GM19463 (cell line): ENCODE results near the gene RARRES2.

Source experiments
- ATAC-seq: cut with Tn5 transposase; IDR thresholded peaks from one replicate; pipeline ENCODE4 v1.9.1; 2021; ENCODE audit warnings: mild to moderate bottlenecking, moderate library complexity; ENCODE audit not compliant: unreplicated experiment

RARRES2 gene

GRCh38 chr7:150339409-150339809, 2.0 kb downstream of the RARRES2 start:
- peak; percentile 70 for ATAC-seq

GRCh38 chr7:150338166-150338829, 3.1 kb downstream of the RARRES2 start:
- ATAC-seq = no peak

GRCh38 chr7:150337659-150338081, 3.8 kb downstream of the RARRES2 start:
- ATAC-seq = no peak

GRCh38 chr7:150337179-150337578, 4.2 kb downstream of the RARRES2 start:
- no peak for ATAC-seq

- ATAC-seq = no peak
Observed at GRCh38 chr7:150336746-150337145, 4.7 kb downstream of the RARRES2 start.

GRCh38 chr7:150335774-150336112, 5.7 kb downstream of the RARRES2 start:
- ATAC-seq = no peak

GRCh38 chr7:150335108-150335773, 6.2 kb downstream of the RARRES2 start:
- ATAC-seq = no peak

GRCh38 chr7:150334108-150334507, 7.3 kb downstream of the RARRES2 start:
- no peak for ATAC-seq

- no peak for ATAC-seq
Observed at GRCh38 chr7:150333659-150334058, 7.8 kb downstream of the RARRES2 start.

- no peak for ATAC-seq
Observed at GRCh38 chr7:150332852-150333635, 8.4 kb downstream of the RARRES2 start.

GRCh38 chr7:150330211-150330885, 11.1 kb downstream of the RARRES2 start:
- no peak for ATAC-seq

GRCh38 chr7:150329331-150330120, 11.9 kb downstream of the RARRES2 start:
- no peak for ATAC-seq

GRCh38 chr7:150327308-150327707, 14.1 kb downstream of the RARRES2 start:
- ATAC-seq = no peak

GRCh38 chr7:150326657-150327268, 14.7 kb downstream of the RARRES2 start:
- ATAC-seq = no peak

- no peak for ATAC-seq
Observed at GRCh38 chr7:150325901-150326300, 15.5 kb downstream of the RARRES2 start.

GRCh38 chr7:150325110-150325611, 16.3 kb downstream of the RARRES2 start:
- no peak for ATAC-seq

- no peak for ATAC-seq
Observed at GRCh38 chr7:150324373-150324961, 17.0 kb downstream of the RARRES2 start.

- no peak for ATAC-seq
Observed at GRCh38 chr7:150323682-150324372, 17.6 kb downstream of the RARRES2 start.
